Measurements from ENCODE around the gene PEX1. TPM values are rescaled to one million over a fixed set of nuclear protein-coding genes. Genes with fewer than 3 reads are reported as not detected.

The PEX1 gene
- total and polyA plus RNA-seq, 9 of the 15 experiments (the other 6 are each of a cell fraction or from before 2014, with no cell fraction given): 9.4 to 32.2 (median 19.9) TPM

DNA sequence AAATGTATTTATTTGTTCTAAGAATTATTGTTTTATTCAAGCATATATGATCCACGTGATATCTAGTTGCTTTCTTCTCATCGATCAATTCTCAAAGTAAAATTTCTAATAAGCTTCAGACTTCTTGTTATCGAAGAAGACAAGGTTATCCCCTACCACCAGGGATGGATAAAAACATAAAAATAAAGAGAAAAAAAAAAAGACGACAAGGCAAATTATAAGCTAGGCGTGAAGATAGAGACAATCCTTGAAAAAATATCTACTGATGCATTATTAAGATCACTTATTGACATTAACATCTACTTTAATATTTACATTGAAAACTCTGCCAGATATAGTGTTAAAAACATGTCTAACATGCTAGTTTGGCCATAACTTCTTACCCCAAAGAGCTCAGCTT lies 19.4 kb downstream of the PEX1 start (continued):
- no peak for TF ChIP-seq RBM34 (IDR thresholded peaks at IDR 0.05; ENCODE audit: borderline replicate concordance, insufficient read depth, low read length)
- TF ChIP-seq POLR2H (tag; IDR thresholded peaks at IDR 0.05; ENCODE audit: low read depth): 0 out of 2 replicates have a peak, but pooled peaks have one; percentile 29

DNA sequence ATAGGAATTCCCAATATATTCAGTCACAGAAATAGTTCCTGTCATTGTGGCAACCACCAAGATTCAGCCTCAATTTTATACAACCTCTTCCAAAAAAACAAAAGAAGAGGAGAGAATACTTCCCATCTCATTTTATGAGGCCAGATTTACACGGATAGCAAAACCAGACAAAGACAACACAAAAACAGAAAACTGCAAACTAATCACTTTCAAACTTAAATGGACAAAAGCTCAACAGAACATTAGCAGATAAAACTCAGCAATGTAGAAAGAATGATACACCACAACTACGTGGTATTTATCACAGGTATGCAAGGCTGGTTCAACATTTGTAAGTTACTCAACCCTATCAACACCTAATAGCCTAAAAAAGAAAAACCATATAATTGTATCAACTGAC lies 22.0 kb downstream of the PEX1 start:
- CTCF ChIA-PET (ENCODE audit: low intra/inter-chr PET ratio): no interaction called here
- no TSS peak for BruUV-seq (replicated peaks)
- TF ChIP-seq MAFG (tag; conservative IDR thresholded peaks at IDR 0.05) (peak; percentile 69), ZNF324 (CRISPR knock-in tag; IDR thresholded peaks at IDR 0.05) (no peak), BCOR (IDR thresholded peaks at IDR 0.05) (no peak), ZNF316 (IDR thresholded peaks at IDR 0.05) (peak; percentile 93), NELFE (IDR thresholded peaks at IDR 0.05; ENCODE audit: insufficient read depth, insufficient read length) (no peak), ZBTB7A (IDR thresholded peaks at IDR 0.05; ENCODE audit: borderline replicate concordance, control insufficient read depth, low read depth, low read length) (no peak), C11orf30 (IDR thresholded peaks at IDR 0.05; ENCODE audit: low read depth) (peak; percentile 76), MAFK (IDR thresholded peaks at IDR 0.05; ENCODE audit: low read length) (peak; percentile 23; the same call in 1 of the 2 replicates), SP2 (IDR thresholded peaks at IDR 0.05; ENCODE audit: extremely low read depth, low read depth, low read length, poor library complexity, severe bottlenecking) (no peak), MAFF (IDR thresholded peaks at IDR 0.05; ENCODE audit: low read length) (0 out of 2 replicates have a peak, but pooled peaks have one; percentile 33)

More for the DNA sequence above, 22.0 kb downstream of the PEX1 start:
- Histone ChIP-seq H3K9me1 (ENCODE audit: control insufficient read depth, insufficient read depth, low read length) (no peaks in the 10 kb centered on the region), H3K9ac (ENCODE audit: insufficient read depth in 1 of 2, low read depth in 2 of 2, low read length in 2 of 2) (no peak overlapping the region), H3K79me2 (ENCODE audit: control insufficient read depth, insufficient read depth, low read length) (no peaks in the 10 kb centered on the region), H3K4me1 (replicated peaks in 1 of 2; ENCODE audit: control insufficient read depth in 2 of 2, insufficient read depth in 2 of 2, low read length in 2 of 2) (no peaks in the 10 kb centered on the region), H4K20me1 (replicated peaks; ENCODE audit: control insufficient read depth, insufficient read depth, low read length) (no peaks in the 10 kb centered on the region), H3K4me3 (no peak overlapping the region), H3K4me2 (ENCODE audit: insufficient read depth, low read length) (no peak overlapping the region), H2AFZ (ENCODE audit: low read depth, low read length) (no peak overlapping the region), H3K36me3 (ENCODE audit: control insufficient read depth, insufficient read depth, low read length) (peaks cover 5% of the 10 kb centered on the region; the same call in 1 of the 3 replicates), H3K27me3 (ENCODE audit: control insufficient read depth in 2 of 2, insufficient read depth in 2 of 2, low read length in 2 of 2) (no peaks in the 10 kb centered on the region), H3K27ac (ENCODE audit: extremely low read depth, low read depth, low read length) (no peak overlapping the region), H3K9me3 (replicated peaks; ENCODE audit: control insufficient read depth, insufficient read depth, low read depth, low read length) (no peaks in the 10 kb centered on the region)
- ATAC-seq (no peak), DNase-seq (ENCODE audit: extremely low read depth in 1 of 4, low spot score in 3 of 4) (no peak), FAIRE-seq (no peak)
- POLR2A ChIA-PET: interaction anchor here (0.8 kb wide), 1 partner anchor 251 kb away, joined by 3 read pairs; no protein-coding TSS in a partner anchor
- in situ Hi-C loops (cut with MboI): no loop called here
- 15% methylated on average over 2 of the region's 2 CpGs for WGBS (ENCODE audit: insufficient coverage, low coverage, missing lambda C conversion rate)
- intact Hi-C loops (cut with micrococcal nuclease): no loop called here

All from K562 (cell line).